H7 (cell line): ENCODE data around the gene CDC6. TPM values are rescaled to one million over a fixed set of nuclear protein-coding genes. Genes with fewer than 3 reads are reported as not detected.
A peak's percentile ranks its signal among the peaks of the same experiment; 100 is the strongest.

Experiments
- DNase-seq: peaks from one replicate; pipeline ENCODE4 v3.0.0; 2012
- H3K27me3 ChIP-seq: 2 replicates; pipeline ENCODE4 v1.6.0; 2011; ENCODE audit warnings: mild to moderate bottlenecking, low read length; ENCODE audit not compliant: control insufficient read depth, insufficient read depth
- H3K36me3 ChIP-seq: replicated peaks from 2 replicates; pipeline ENCODE4 v1.5.1; 2011; ENCODE audit warnings: low read length; ENCODE audit not compliant: control insufficient read depth, insufficient read depth
- H3K4me3 ChIP-seq: 2 replicates; pipeline ENCODE4 v1.5.1; 2011; ENCODE audit warnings: low read depth, mild to moderate bottlenecking, control low read depth, low read length, moderate library complexity; ENCODE audit not compliant: insufficient read depth
- total RNA-seq: library from RNA; depleted of rRNA; stranded (reverse); fragments of >200 nt; shearing (Covaris generic); gene quantifications from 2 replicates; pipeline ENCODE4 v1.2.3, GENCODE V29; 2014

Gene CDC6
- total RNA-seq, 1 experiment from 2014 or later = 83.6 TPM

- peaks cover 12% of the 10 kb centered on the region for H3K27me3 ChIP-seq
- H3K4me3 ChIP-seq = no peak overlapping the region
- DNase-seq = peak; percentile 48
- no peaks in the 10 kb centered on the region for H3K36me3 ChIP-seq
These were observed 33.3 kb downstream of the CDC6 start for GRCh38 chr17:40320756-40321523.

DNA sequence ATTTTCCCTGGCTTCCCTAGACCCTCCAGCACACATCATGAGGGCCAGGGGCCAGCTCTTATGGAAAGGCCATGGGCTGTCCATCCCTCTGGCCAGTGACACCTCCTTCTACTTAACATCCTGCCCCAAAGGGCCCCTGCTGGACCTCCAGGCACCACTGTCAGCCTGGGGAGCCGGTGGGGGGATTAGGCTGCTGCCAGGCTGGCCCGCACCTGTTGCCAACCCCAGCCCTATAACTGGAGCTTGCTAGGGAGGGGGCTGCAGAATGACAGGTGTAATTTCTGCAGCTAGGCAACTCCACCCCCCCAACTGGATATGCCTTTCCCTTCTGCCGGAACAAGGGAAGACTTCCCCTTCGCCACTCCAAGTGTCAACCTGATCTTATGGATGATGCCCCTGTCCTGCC is 33.8 kb downstream of the CDC6 start:
- H3K4me3 ChIP-seq = no peak overlapping the region
- DNase-seq = peak; percentile 65
- peaks cover 11% of the 10 kb centered on the region for H3K27me3 ChIP-seq
- H3K36me3 ChIP-seq = no peaks in the 10 kb centered on the region

GRCh38 chr17:40321961-40322357 is 34.3 kb downstream of the CDC6 start:
- DNase-seq = no peak
- no peak overlapping the region for H3K4me3 ChIP-seq
- no peaks in the 10 kb centered on the region for H3K36me3 ChIP-seq

DNA sequence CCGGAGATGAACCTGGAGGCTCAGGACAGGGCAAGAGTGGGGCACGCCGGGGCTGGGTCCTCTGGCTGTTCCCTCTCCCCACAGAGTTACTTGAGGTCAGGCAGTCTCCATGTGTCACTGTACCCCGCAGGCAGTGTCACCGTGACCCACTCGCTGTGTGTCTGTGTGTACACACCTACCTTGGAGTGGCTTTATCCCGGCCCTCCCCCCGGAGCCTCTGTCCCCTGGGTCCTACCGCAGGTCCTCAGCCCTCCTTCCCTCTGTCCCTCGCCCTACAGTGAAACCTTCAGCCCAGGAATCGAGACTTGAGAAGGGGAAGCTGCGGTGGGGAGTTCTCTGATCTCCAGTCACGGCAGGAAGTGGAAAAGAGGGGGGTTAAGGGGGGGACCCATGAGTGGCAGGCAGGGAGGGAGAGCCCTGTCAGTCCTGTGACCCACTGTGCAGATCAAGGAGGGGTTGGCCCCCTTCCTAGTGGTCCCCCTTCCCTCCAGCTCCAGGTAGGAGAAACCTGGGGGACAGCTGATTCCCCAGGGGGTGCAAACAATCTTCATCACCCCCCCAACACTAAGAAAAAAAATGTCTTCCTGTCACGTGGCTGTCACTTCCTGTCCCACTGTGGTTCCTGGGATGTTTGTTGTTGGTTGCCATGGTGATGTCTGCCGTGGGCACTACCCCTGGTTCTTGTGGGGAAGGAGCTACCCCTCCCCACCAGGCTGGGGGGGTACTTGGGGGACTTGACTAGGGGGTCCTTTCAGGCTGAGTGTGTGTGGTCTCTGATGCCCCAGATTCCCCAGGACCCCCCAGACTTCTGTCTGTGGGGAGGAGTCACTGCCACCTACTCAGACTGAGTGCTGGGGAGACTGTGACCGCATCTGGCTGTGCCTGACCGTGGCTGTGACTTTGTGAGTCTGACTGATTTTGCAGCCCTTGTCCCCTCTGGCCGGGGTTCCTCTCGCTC is 35.0 kb downstream of the CDC6 start:
- Histone ChIP-seq H3K36me3 (no peaks in the 10 kb centered on the region), H3K27me3 (peaks cover 5% of the 10 kb centered on the region), H3K4me3 (no peak overlapping the region)
- DNase-seq = peak; percentile 75

More at GRCh38 chr17:40321961-40322357, 34.3 kb downstream of the CDC6 start:
- H3K27me3 ChIP-seq = peaks cover 9% of the 10 kb centered on the region

- Histone ChIP-seq H3K36me3 (no peaks in the 10 kb centered on the region), H3K4me3 (no peak overlapping the region), H3K27me3 (peaks cover 5% of the 10 kb centered on the region)
- peak; percentile 50 for DNase-seq
These were observed 36.0 kb downstream of the CDC6 start for GRCh38 chr17:40323391-40324381.

GRCh38 chr17:40325156-40326013 is 37.7 kb downstream of the CDC6 start:
- no peak for DNase-seq
- Histone ChIP-seq H3K36me3 (no peaks in the 10 kb centered on the region), H3K4me3 (no peak overlapping the region), H3K27me3 (no peaks in the 10 kb centered on the region)

DNA sequence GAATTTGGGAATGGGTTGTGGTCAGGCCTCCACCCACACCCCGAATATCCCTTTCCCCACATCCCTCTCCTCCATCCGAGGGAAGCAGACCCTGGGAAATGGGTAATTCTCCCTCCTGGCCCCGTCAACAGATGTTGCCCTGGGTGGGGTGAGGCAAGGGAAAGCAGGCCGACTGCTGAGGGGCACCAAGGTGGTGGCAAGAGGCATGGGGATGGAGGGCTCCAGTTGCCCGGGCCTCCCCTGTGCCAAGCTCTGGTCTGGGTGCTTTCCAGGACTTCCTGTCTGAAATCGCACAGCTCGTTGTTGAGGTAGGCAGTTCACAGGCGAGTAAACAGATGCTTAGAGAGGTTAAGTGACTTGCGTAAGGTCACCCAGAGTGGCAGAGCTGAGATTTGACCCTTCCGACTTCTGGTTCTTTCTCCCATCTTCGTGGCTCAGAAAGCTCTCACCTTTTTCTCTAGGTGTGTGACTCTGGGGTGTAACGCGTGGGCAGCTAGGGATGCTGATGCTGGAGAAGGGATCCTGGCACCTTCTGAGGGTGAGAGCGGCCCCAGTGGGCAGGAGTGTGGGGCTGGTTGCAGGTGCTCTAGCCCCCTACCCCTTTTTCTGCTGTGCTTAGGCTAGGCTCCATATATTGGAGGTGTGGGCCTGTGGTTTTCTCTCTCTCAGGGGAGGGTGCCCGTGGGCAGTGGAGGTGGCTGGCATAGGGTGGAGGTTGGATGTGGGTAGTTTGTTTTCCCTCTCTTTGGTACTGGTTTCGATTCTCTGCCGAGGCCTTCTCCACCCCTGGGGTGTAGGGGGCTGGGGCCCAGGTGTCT is 38.5 kb downstream of the CDC6 start:
- Histone ChIP-seq H3K4me3 (no peak overlapping the region), H3K36me3 (no peaks in the 10 kb centered on the region), H3K27me3 (no peaks in the 10 kb centered on the region)
- no peak for DNase-seq

- no peak for DNase-seq
These were observed 39.1 kb downstream of the CDC6 start for GRCh38 chr17:40326832-40327199.

DNA sequence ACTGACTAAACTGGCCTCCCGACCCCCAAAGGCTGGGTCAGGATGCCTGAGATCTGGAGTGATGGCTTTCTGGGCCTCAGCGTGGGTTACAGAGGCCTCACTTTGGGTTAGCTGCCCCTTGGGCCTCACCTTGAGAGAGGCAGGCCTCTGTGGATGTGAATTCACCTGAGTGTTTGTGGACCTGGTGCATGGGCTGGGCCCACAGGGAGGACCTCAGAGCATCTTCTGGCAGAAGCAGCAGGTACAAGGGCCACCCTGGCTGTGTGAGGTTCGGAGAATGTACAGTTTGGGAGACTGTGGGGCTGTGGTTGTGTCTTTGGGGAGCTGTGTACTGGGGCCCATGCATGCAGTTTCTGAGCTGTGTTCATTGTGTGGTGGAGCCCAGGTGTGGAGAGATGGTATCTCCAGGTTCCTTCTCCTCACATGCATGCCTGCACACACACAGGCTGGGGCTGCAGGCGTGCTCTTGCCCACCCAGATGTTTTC is 39.6 kb downstream of the CDC6 start:
- no peaks in the 10 kb centered on the region for H3K36me3 ChIP-seq
- no peak overlapping the region for H3K4me3 ChIP-seq
- no peak for DNase-seq
- H3K27me3 ChIP-seq = no peaks in the 10 kb centered on the region

More at GRCh38 chr17:40326832-40327199, 39.1 kb downstream of the CDC6 start:
- Histone ChIP-seq H3K36me3 (no peaks in the 10 kb centered on the region), H3K27me3 (no peaks in the 10 kb centered on the region), H3K4me3 (no peak overlapping the region)

- Histone ChIP-seq H3K36me3 (no peaks in the 10 kb centered on the region), H3K27me3 (no peaks in the 10 kb centered on the region)
These were observed 40.2 kb downstream of the CDC6 start for GRCh38 chr17:40327735-40328385.

GRCh38 chr17:40328386-40328766 is 40.7 kb downstream of the CDC6 start:
- no peak for DNase-seq
- Histone ChIP-seq H3K36me3 (no peaks in the 10 kb centered on the region), H3K27me3 (no peaks in the 10 kb centered on the region), H3K4me3 (no peak overlapping the region)

More at GRCh38 chr17:40327735-40328385, 40.2 kb downstream of the CDC6 start:
- H3K4me3 ChIP-seq = no peak overlapping the region
- no peak for DNase-seq
